DMS53 treated with DMSO at 0.1 percent for 48 hours (cell line): Measurements from ENCODE around the gene UBIAD1.
"Not testable (repeated sequence)": the region's sequence is repeated elsewhere in the genome, so short reads cannot be mapped to it uniquely, and the experiment has no call there.

Experiments used
- DNase-seq: peaks from one replicate; lab custom pipeline; 2025; ENCODE audit not compliant: unreplicated experiment; lab: John Stamatoyannopoulos, UW

The UBIAD1 gene, protein sequence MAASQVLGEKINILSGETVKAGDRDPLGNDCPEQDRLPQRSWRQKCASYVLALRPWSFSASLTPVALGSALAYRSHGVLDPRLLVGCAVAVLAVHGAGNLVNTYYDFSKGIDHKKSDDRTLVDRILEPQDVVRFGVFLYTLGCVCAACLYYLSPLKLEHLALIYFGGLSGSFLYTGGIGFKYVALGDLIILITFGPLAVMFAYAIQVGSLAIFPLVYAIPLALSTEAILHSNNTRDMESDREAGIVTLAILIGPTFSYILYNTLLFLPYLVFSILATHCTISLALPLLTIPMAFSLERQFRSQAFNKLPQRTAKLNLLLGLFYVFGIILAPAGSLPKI

DNA sequence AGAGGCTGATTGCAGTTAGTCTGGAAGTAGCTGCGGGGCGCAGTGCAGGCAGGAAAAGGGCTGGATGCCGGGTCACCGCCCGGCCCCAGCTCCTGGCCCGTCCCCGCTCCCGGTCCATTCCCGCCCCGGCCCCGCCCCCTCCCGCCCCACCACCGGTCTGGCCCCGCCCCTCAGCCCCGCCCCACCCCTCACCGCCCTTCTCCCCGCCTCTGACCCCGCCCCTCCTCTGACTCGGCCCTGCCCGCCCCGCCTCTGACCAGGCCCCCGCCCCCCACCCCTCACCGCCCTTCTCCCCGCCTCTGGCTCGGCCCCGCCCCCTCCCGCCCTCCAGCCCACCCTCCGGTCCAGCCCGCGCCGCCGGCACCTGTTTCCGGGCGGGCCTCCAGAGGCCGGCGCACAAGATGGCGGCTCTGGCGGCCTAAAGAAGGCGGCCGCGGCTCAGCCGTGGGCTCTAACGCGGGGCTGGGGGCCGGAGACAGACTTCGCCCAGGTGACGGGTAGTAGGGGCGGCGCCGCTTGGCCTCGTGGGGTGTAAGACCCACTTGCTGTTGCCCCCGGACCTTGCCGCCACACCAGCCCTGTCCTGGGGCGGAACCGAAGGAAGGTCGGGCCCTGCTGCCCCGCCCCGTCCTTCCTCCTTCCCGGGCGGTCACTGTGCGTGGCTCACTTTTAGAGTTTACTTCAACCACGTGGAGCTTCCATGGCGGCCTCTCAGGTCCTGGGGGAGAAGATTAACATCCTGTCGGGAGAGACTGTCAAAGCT lies at the start of gene UBIAD1:
Gene UBIAD1 (plus strand): TSS at position 367 of the 763 bp plus-strand sequence. CDS start 334 bp downstream, at position 701.
- DNase-seq = peak; percentile 72

- DNase-seq = no peak
Measured at GRCh38 chr1:11227106-11228077, 45.6 kb upstream of the UBIAD1 start.

DNA sequence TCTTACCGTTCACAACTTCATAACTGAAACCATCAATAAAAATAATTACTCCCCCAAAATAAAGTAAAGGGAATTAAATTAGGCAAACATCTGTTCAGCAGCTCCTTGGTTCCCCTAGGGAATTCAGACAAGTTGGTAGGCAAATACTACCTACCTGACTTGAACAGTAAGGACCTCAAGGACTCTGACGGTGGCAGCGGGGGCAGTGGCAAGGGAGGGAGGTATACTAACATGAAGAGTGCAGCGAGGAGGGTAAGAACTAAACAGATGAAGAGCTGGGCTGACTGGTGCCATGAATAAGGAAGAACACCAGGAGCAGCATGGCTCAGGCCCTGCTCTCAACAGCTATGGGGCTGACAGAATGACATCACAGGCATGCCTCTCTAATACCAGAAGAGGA lies 43.8 kb upstream of the UBIAD1 start:
- no peak for DNase-seq

DNA sequence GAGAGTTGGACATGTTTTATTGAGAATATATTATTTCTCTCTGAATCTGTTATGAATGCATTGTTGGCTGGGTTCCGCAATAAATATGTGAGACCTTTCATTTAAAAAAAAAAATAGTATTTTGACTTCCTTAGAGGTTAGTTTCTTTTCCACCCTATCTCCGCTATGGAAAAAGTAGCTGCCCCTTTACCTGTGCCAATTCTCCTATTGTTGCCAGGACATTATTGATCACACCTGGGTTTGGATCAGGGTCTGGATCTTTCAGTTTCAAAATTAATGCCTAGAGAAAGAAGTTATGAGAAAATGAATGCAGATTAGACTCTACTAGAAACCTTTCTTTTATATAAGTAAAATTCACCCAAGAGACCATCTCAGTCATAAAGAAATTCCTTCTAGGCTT lies 39.8 kb upstream of the UBIAD1 start:
- DNase-seq = no peak

- DNase-seq = no peak
Measured at GRCh38 chr1:11237356-11237755, 35.6 kb upstream of the UBIAD1 start.

DNA sequence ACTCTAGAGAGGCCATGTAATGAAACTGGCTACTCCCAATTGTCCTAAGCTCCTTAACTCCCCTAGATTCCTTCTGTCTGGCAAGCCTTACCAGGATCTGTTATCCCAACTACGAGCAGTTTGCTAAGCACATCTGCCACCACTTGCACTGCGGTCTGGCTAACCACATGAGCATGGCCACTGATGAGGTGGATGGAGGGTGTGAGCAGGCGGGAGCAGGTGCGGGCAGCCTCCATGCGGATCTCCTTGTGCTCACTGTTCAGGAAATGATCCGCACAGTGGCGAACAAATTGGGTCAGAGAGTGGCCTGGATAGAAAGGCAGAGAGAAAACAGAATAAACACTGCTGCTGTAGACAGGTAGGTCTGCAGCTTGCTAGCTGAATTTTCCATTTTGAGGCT lies 34.7 kb upstream of the UBIAD1 start:
- DNase-seq = no peak

- no peak for DNase-seq
Measured at GRCh38 chr1:11245248-11245647, 27.8 kb upstream of the UBIAD1 start.

DNA sequence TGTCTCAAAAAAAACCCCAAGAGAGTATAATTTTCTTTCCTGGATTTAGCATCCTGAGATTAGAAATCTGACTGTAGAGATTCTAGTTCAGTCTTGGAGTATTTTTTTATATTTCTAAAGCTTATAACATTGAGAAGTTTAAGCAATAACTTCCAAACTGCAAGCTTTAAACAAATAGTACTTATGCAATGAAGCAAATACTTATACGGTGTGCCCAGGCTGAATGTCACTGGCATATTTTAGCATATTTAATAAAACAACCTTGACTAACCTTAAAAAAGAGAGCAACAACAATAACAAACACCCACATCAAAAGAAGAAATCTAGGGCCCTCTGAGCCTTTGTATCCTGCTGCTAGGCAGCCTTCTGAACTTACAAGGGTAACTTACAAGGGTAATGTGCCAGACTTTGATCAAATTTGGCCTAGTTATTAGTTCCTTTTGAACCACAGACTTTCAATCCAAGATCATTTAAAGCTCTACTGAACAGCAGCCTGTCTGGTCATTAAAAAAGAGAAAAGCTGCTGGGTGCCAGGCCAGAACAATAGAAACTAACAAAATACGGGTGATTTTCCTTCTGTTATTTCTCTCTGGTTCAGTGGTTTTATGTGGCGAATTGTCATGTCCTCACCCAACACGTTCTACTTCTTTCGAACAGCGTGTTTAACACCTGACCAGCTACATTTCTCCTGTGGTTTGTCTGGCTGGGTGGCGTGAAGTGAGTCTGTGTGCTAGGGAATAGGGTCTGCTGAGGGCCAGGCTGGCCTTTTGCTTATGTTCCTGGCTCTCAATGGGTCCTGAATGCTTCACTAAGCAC lies 26.9 kb upstream of the UBIAD1 start:
- DNase-seq = no peak

DNA sequence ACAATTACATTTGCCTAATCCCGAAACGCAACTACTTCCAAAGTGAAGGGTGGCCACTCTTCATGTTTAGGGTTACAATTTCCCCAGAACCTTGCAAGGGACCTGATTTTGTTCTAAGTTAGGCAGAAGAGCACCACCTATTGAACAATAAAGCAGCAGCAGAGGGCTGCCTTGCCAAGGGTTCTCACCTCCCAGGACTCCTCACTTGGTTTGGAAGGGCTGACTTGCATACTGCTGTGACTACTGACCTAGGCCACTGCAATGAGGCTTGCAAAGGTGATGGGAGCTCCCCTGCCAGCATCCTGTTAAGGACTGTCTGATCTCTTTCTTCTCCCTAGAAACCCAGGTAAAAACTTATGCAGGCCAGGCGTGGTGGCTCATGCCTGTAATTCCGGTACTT lies 24.8 kb upstream of the UBIAD1 start:
- no peak for DNase-seq

GRCh38 chr1:11252538-11252937 lies 20.5 kb upstream of the UBIAD1 start:
- no peak for DNase-seq

- DNase-seq = no peak
Measured at GRCh38 chr1:11253226-11253625, 19.8 kb upstream of the UBIAD1 start.

GRCh38 chr1:11256299-11256698 lies 16.7 kb upstream of the UBIAD1 start:
- DNase-seq = no peak

DNA sequence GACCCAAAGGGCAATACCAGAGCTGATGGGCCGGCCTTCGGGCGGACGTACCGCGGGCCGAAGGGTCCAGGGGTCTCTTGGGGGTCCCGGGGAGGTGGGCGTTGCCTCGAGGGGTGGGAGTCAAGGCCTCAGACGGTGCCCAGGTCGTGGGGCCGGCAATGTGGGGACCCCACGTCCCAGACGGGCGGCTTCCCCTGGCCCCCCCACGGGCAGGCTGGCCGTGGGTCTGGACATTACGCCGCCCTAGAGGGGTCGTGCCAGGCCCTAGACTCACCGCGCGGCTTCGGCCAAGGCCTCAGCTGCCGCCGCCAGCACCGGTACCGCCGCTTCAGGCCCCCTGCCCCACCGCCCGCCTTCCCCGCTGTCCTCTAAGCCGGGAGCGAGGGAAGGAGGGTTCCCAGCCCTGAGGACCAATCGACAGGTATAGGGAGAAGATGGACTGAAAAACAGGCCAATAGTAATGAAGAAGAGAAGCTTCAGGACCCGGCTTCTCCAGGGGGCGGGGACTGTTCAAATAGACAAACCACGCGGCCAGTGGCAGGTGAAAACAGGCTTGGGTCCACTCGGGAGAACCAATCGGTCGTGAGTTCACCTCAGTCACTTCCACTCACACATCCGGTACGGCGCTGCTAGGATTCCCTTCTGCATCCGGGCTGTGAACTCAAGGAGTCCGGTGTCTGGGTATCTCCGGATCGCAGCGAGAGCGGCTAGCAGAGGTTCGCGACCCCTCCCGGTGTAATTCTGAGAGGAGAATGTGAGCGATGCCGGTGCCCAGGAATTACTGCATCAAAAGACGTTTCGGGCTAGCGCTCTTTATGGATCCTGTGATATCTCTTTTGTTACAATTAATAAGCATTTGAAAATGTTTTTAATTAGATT lies 10.6 kb upstream of the UBIAD1 start, which contains the start of gene MTOR:
Gene MTOR (minus strand): TSS at position 381 of the 879 bp plus-strand sequence. CDS start 3,142 bp downstream, outside the sequence.
- DNase-seq = peak; percentile 99

GRCh38 chr1:11266268-11267074 lies 6.5 kb upstream of the UBIAD1 start:
- no peak for DNase-seq

DNA sequence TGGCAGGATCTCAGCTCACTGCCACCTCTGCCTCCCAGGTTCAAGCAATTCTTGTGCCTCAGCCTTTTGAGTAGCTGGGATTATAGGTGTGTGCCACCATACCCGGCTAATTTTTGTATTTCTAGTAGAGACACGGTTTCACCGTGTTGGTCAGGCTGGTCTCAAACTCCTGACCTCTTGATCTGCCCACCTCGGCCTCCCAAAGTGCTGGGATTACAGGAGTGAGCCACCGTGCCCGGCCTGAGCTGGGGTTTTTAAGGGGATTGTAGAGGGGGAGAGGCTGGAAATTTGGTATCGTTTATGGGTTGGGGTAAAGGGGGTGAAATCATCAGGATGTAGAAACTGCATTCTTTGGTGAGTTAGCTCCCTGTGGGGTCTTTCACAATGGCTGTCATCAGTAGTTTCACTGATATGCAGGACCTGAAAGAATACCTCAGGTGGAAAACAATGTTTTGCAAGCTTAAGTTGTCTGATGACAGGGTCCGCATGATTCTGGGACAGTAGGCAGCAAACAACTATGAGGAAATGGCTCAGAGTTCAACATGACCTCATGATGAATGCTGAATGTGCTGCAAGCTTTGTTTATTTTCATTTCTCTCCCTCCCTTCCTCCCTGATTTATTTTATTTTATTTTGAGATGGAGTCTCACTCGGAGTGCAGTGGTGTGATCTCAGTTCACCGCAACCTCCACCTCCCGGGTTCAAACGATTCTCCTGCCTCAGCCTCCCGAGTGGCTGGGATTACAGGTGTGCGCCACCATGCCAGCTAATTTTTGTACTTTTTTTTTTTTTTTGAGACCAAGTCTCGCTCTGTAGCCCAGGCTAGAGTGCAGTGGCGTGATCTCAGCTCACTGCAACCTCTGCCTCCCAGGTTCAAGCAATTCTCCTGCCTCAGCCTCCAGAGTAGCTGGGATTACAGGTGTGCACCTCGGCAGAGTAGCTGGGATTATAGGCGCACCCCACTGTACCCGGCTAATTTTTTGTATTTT lies 5.4 kb upstream of the UBIAD1 start:
- not testable (repeated sequence) for DNase-seq

GRCh38 chr1:11272544-11272831 lies 510 bp upstream of the UBIAD1 start:
- no peak for DNase-seq

DNA sequence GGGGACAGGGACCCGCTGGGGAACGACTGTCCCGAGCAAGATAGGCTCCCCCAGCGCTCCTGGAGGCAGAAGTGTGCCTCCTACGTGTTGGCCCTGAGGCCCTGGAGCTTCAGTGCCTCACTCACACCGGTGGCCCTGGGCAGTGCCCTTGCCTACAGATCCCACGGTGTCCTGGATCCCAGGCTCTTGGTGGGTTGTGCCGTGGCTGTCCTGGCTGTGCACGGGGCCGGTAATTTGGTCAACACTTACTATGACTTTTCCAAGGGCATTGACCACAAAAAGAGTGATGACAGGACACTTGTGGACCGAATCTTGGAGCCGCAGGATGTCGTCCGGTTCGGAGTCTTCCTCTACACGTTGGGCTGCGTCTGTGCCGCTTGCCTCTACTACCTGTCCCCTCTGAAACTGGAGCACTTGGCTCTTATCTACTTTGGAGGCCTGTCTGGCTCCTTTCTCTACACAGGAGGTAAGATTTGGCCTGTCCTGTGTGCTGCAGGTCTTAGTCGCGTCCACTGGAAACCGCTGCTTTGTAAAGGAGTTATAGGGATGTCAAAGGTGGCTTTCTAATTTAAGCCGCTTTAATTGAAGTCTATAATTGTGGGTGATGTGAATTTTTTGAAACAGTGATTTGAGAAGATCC lies 717 bp downstream of the UBIAD1 start:
- DNase-seq = no peak
